Neural cell (in vitro differentiated cells): ENCODE data around the gene SAMD4A. TPM values are rescaled to one million over a fixed set of nuclear protein-coding genes. Genes with fewer than 3 reads are reported as not detected.

Experiments used
- H2AFZ ChIP-seq: fragments of 200-600, 300-800 bp; sonication (generic), shearing (Covaris generic); 2 replicates; pipeline ENCODE4 v1.6.0; 2014; ENCODE audit warnings: low read depth, mild to moderate bottlenecking, antibody characterized with exemption, low read length, moderate library complexity
- H3F3A ChIP-seq: fragments of 200-600 bp; shearing (Covaris generic); 2 replicates; pipeline ENCODE4 v1.6.1; 2016; ENCODE audit warnings: mild to moderate bottlenecking, moderate library complexity, mixed read lengths, antibody characterized with exemption, low read length; ENCODE audit not compliant: insufficient read depth, poor library complexity, severe bottlenecking
- H3K27ac ChIP-seq: fragments of 200-600, 300-800 bp; sonication (generic), shearing (Covaris generic); 2 replicates; pipeline ENCODE4 v1.5.1; 2014; ENCODE audit warnings: mild to moderate bottlenecking, low read length, moderate library complexity
- H3K27me3 ChIP-seq: fragments of 300-800, 200-600 bp; sonication (generic), shearing (Covaris generic); 2 replicates; pipeline ENCODE4 v1.6.0; 2014; ENCODE audit warnings: mild to moderate bottlenecking, low read depth, low read length, moderate library complexity; ENCODE audit not compliant: insufficient read depth
- H3K36me3 ChIP-seq: fragments of 300-800, 200-600 bp; sonication (generic), shearing (Covaris generic); 2 replicates; pipeline ENCODE4 v1.5.1; 2014; ENCODE audit warnings: mild to moderate bottlenecking, antibody characterized with exemption, low read length, moderate library complexity; ENCODE audit not compliant: insufficient read depth
- H3K4me2 ChIP-seq: fragments of 300-800, 200-600 bp; sonication (generic), shearing (Covaris generic); 2 replicates; pipeline ENCODE4 v1.6.0; 2014; ENCODE audit warnings: mild to moderate bottlenecking, low read length
- H3K4me3 ChIP-seq: fragments of 300-800, 200-600 bp; sonication (generic), shearing (Covaris generic); 2 replicates; pipeline ENCODE4 v1.5.1; 2014; ENCODE audit warnings: mild to moderate bottlenecking, low read length, moderate library complexity
- H3K79me2 ChIP-seq: fragments of 200-600 bp; shearing (Covaris generic); replicated peaks from 2 replicates; pipeline ENCODE4 v1.6.0; 2014; ENCODE audit warnings: mild to moderate bottlenecking, low read length, moderate library complexity; ENCODE audit not compliant: insufficient read depth
- H3K9ac ChIP-seq: fragments of 300-800, 200-600 bp; sonication (generic), shearing (Covaris generic); 2 replicates; pipeline ENCODE4 v1.6.1; 2016; ENCODE audit warnings: mild to moderate bottlenecking, low read length, mixed read lengths
- H3K9me2 ChIP-seq: fragments of 200-600 bp; shearing (Covaris generic); 2 replicates; pipeline ENCODE4 v1.6.1; 2016; ENCODE audit warnings: mild to moderate bottlenecking, low read length, mixed read lengths; ENCODE audit not compliant: insufficient read depth
- H3K9me3 ChIP-seq: fragments of 200-600, 300-800 bp; sonication (generic), shearing (Covaris generic); 2 replicates; pipeline ENCODE4 v1.6.1; 2016; ENCODE audit warnings: mild to moderate bottlenecking, mixed run types, low read length, moderate library complexity, mixed read lengths
- H4K20me1 ChIP-seq: fragments of 200-600 bp; shearing (Covaris generic); 2 replicates; pipeline ENCODE4 v1.6.1; 2016; ENCODE audit warnings: mild to moderate bottlenecking, mixed run types; ENCODE audit not compliant: insufficient read depth
- CTCF ChIP-seq: fragments of 450-650 bp; IDR thresholded peaks from 2 replicates; pipeline ENCODE4 v1.5.1; 2014; ENCODE audit warnings: antibody characterized with exemption, mild to moderate bottlenecking, moderate library complexity; ENCODE audit not compliant: poor library complexity, severe bottlenecking
- EP300 ChIP-seq: fragments of 450-650 bp; conservative IDR thresholded peaks from 2 replicates; pipeline ENCODE4 v1.6.1; 2014; ENCODE audit warnings: antibody characterized with exemption, mild to moderate bottlenecking, moderate library complexity; ENCODE audit not compliant: poor library complexity, severe bottlenecking
- EZH2 ChIP-seq: fragments of 200-600, 300-800 bp; shearing (Covaris generic), sonication (generic); IDR thresholded peaks from 2 replicates; pipeline ENCODE4 v1.6.1; 2014; ENCODE audit warnings: antibody characterized with exemption, low read length, borderline replicate concordance, mild to moderate bottlenecking; ENCODE audit not compliant: insufficient read depth, poor library complexity, severe bottlenecking
- MXI1 ChIP-seq: fragments of 450-650 bp; conservative IDR thresholded peaks from 2 replicates; pipeline ENCODE4 v1.6.1; 2014; ENCODE audit warnings: antibody characterized with exemption, mild to moderate bottlenecking; ENCODE audit not compliant: poor library complexity, severe bottlenecking
- POLR2AphosphoS5 ChIP-seq: IDR thresholded peaks from 2 replicates; pipeline ENCODE4 v1.6.1; 2012
- RAD21 ChIP-seq: fragments of 450-650 bp; conservative IDR thresholded peaks from 2 replicates; pipeline ENCODE4 v1.6.1; 2014; ENCODE audit warnings: antibody characterized with exemption, mild to moderate bottlenecking, moderate library complexity
- REST ChIP-seq: IDR thresholded peaks from 2 replicates; pipeline ENCODE4 v1.6.1; 2012; ENCODE audit warnings: borderline replicate concordance
- SMC3 ChIP-seq: fragments of 450-650 bp; conservative IDR thresholded peaks from 2 replicates; pipeline ENCODE4 v1.6.1; 2014; ENCODE audit warnings: antibody characterized with exemption, mild to moderate bottlenecking, moderate library complexity; ENCODE audit not compliant: poor library complexity
- TAF1 ChIP-seq: IDR thresholded peaks from 2 replicates; pipeline ENCODE4 v1.6.1; 2012; ENCODE audit warnings: low read depth
- polyA plus RNA-seq: library from polyadenylated mRNA; depleted of rRNA; stranded (reverse); fragments of >200 nt; gene quantifications from 2 replicates; pipeline ENCODE4 v1.2.3, GENCODE V29; 2014

The SAMD4A gene
- polyA plus RNA-seq, 1 donor from 2014 or later = 1.0 TPM

DNA sequence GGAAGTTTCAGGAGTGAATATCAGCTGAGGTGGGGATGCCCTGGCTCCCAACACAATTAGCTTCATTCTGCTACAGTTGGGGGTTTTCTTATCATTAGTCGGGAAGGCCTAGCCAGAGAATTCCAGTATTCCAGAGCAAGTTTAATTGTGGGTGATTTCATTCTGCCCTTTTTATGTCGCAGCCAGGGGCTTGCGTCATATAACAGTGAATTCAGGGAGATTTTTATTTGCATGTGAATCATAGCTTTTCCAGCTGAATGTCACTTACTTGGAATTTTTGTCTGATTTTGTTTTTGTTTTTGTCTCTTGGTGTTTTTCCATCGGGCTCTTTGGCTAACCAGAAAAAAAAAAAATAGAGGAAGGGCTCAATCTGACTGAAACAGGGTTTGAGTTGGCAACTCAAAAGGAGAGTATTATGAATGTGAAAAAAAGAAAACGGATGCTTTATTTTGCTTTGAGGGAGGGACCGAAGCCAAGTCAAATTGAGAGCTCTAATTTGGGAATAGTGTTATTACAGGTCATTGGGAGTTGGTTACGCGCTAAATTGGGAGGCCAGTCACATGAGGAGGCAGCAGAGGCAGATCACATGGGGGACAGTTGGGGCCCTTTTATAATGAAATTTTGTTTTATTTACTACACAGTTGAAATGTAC is 119.4 kb downstream of the SAMD4A start:
- no peaks in the 10 kb centered on the region for H3F3A ChIP-seq
- H3K79me2 ChIP-seq = no peaks in the 10 kb centered on the region
- no peaks in the 10 kb centered on the region for H3K9me3 ChIP-seq
- no peaks in the 10 kb centered on the region for H3K9me2 ChIP-seq
- no peak overlapping the region for H3K9ac ChIP-seq
- H3K36me3 ChIP-seq = no peaks in the 10 kb centered on the region
- TF ChIP-seq POLR2AphosphoS5 = no peak
- no peak for TF ChIP-seq REST
- TF ChIP-seq TAF1 = no peak
- TF ChIP-seq SMC3 = no peak
- H2AFZ ChIP-seq = no peak overlapping the region
- no peak overlapping the region for H3K4me3 ChIP-seq
- H3K27ac ChIP-seq = no peak overlapping the region
- H3K4me2 ChIP-seq = no peak overlapping the region
- no peaks in the 10 kb centered on the region for H3K27me3 ChIP-seq
- no peaks in the 10 kb centered on the region for H4K20me1 ChIP-seq

DNA sequence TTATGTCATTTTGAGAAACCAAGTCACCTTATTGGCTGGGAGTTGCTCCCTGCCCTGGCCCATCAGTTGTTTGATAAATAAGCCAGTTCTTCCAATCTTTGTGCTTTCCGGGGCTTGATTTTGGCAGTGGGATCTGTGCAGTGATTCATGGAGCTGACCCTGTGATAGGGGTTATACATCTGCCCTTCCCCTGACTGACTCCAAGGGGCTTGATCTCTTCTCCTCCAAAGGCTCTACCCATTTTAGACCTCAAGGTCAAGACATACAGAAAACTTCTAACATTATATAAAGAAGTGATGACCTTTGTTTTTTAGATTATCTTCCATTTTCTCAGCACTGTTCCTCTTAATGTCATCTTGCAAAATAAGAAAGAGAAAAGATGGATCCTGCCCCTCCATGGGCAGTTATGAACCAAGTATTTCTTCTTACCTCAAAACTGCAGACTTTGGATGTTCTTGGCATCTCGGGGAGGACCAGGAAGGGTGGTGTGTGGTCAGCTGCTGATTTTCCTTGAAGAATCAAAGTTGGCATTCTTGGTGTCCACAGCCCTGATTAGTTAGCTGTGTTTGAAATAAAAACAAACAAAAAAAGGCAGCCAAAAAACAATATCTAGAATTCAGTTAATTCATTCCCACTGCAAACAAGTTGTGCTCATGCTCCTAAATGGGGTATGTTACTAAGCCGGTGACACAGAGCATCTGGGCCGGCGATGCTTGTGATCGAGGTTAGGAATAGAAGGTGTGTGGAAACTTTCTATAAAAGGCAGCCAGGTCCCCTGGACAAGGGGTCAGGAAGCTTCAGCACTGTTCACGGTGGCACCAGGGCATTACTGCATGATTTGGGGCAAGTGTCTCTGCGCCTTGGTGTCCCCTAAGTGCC is 120.2 kb downstream of the SAMD4A start:
- Histone ChIP-seq H3K4me2 (no peak overlapping the region), H3F3A (no peaks in the 10 kb centered on the region), H3K79me2 (no peaks in the 10 kb centered on the region), H3K9ac (no peak overlapping the region), H3K9me3 (no peaks in the 10 kb centered on the region), H3K27me3 (no peaks in the 10 kb centered on the region), H3K27ac (no peak overlapping the region), H3K9me2 (no peaks in the 10 kb centered on the region), H2AFZ (no peak overlapping the region), H3K36me3 (no peaks in the 10 kb centered on the region), H4K20me1 (no peaks in the 10 kb centered on the region), H3K4me3 (no peak overlapping the region)
- TF ChIP-seq POLR2AphosphoS5 = no peak
- no peak for TF ChIP-seq MXI1
- no peak for TF ChIP-seq TAF1
- TF ChIP-seq EP300 = no peak
- no peak for TF ChIP-seq EZH2
- TF ChIP-seq RAD21 = no peak
- no peak for TF ChIP-seq CTCF
- no peak for TF ChIP-seq SMC3
- TF ChIP-seq REST = no peak
